Measurements from ENCODE around the gene DIP2C.
"Not testable (repeated sequence)": the region's sequence is repeated elsewhere in the genome, so short reads cannot be mapped to it uniquely, and the experiment has no call there.

The DIP2C gene

GRCh38 chr10:689452-690371, at the start of gene DIP2C:
Gene DIP2C, minus strand, starts transcription at chr10:689668. Its CDS starts 90 bp downstream, at chr10:689578.
- DNase-seq, result no peak

- DNase-seq, result no peak
These were observed 45.0 kb upstream of the DIP2C start for GRCh38 chr10:734481-734880.

GRCh38 chr10:733086-733485, 43.6 kb upstream of the DIP2C start:
- DNase-seq, result no peak

GRCh38 chr10:729213-729612, 39.7 kb upstream of the DIP2C start:
- DNase-seq, result no peak

- no peak for DNase-seq
These were observed 39.1 kb upstream of the DIP2C start for GRCh38 chr10:728603-729002.

GRCh38 chr10:727162-727790, 37.8 kb upstream of the DIP2C start:
- no peak for DNase-seq

- DNase-seq, result no peak
These were observed 36.3 kb upstream of the DIP2C start for GRCh38 chr10:725786-726185.

- no peak for DNase-seq
These were observed 35.8 kb upstream of the DIP2C start for GRCh38 chr10:725302-725701.

- no peak for DNase-seq
These were observed 34.5 kb upstream of the DIP2C start for GRCh38 chr10:723973-724372.

GRCh38 chr10:722281-723060, 33.0 kb upstream of the DIP2C start:
- DNase-seq, result no peak

GRCh38 chr10:718143-718700, 28.8 kb upstream of the DIP2C start:
- no peak for DNase-seq

GRCh38 chr10:717458-717857, 28.0 kb upstream of the DIP2C start:
- no peak for DNase-seq

- no peak for DNase-seq
These were observed 27.4 kb upstream of the DIP2C start for GRCh38 chr10:716821-717220.

GRCh38 chr10:714214-714613, 24.7 kb upstream of the DIP2C start:
- DNase-seq, result no peak

GRCh38 chr10:712575-712974, 23.1 kb upstream of the DIP2C start:
- no peak for DNase-seq

GRCh38 chr10:712089-712488, 22.6 kb upstream of the DIP2C start:
- DNase-seq, result no peak

- no peak for DNase-seq
These were observed 18.4 kb upstream of the DIP2C start for GRCh38 chr10:707861-708260.

- no peak for DNase-seq
These were observed 18.0 kb upstream of the DIP2C start for GRCh38 chr10:707456-707855.

- DNase-seq, result no peak
These were observed 13.7 kb upstream of the DIP2C start for GRCh38 chr10:703118-703517.

GRCh38 chr10:700183-700582, 10.7 kb upstream of the DIP2C start:
- not testable (repeated sequence) for DNase-seq

GRCh38 chr10:697097-697875, 7.8 kb upstream of the DIP2C start:
- DNase-seq, result no peak

- no peak for DNase-seq
These were observed 5.9 kb upstream of the DIP2C start for GRCh38 chr10:695396-695795.
